ENCODE data around the gene KCNQ4.

DNA sequence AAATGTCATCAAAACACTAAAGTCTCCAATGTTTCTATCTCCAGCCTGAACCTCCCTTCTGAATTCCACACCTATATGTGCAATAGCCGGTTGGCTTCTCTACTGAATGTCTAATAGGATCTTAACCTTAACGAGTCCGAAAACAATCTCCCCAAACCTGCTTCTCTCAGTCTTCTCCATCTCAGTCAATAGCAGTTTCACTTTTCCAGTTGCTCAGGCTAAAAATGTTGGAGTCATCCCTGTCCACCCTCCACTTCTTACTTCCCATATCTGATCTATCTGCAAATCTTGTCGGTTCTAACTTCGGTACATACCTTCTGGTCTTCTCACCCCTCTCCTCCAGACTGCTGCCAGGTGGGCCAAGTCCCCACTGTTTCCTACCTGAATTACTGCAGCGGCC lies 104.1 kb downstream of the KCNQ4 start:
- TF ChIP-seq POLR2AphosphoS5 (IDR thresholded peaks at IDR 0.05; ENCODE audit: low read depth) (no peak), CTCF (IDR thresholded peaks at IDR 0.05; ENCODE audit: insufficient read depth, low read length) (no peak), GABPA (IDR thresholded peaks at IDR 0.05; ENCODE audit: low read depth) (no peak), SPI1 (IDR thresholded peaks at IDR 0.05; ENCODE audit: borderline replicate concordance, low read depth) (no peak)
- TF ChIP-seq, protein P1, sequence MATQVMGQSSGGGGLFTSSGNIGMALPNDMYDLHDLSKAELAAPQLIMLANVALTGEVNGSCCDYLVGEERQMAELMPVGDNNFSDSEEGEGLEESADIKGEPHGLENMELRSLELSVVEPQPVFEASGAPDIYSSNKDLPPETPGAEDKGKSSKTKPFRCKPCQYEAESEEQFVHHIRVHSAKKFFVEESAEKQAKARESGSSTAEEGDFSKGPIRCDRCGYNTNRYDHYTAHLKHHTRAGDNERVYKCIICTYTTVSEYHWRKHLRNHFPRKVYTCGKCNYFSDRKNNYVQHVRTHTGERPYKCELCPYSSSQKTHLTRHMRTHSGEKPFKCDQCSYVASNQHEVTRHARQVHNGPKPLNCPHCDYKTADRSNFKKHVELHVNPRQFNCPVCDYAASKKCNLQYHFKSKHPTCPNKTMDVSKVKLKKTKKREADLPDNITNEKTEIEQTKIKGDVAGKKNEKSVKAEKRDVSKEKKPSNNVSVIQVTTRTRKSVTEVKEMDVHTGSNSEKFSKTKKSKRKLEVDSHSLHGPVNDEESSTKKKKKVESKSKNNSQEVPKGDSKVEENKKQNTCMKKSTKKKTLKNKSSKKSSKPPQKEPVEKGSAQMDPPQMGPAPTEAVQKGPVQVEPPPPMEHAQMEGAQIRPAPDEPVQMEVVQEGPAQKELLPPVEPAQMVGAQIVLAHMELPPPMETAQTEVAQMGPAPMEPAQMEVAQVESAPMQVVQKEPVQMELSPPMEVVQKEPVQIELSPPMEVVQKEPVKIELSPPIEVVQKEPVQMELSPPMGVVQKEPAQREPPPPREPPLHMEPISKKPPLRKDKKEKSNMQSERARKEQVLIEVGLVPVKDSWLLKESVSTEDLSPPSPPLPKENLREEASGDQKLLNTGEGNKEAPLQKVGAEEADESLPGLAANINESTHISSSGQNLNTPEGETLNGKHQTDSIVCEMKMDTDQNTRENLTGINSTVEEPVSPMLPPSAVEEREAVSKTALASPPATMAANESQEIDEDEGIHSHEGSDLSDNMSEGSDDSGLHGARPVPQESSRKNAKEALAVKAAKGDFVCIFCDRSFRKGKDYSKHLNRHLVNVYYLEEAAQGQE (IDR thresholded peaks at IDR 0.05; ENCODE audit: insufficient replicate concordance, low read depth) = no peak
